ENCODE measurements around the gene ANKRD53. TPM values are rescaled to one million over a fixed set of nuclear protein-coding genes. Genes with fewer than 3 reads are reported as not detected.

Gene ANKRD53
- polyA plus RNA-seq, 1 donor from 2014 or later, result not detected

GRCh38 chr2:70987386-70987785 is 9.0 kb downstream of the ANKRD53 start:
- TF ChIP-seq CTCF (IDR thresholded peaks at IDR 0.05; ENCODE audit: poor library complexity, severe bottlenecking) (no peak), SMC3 (conservative IDR thresholded peaks at IDR 0.05; ENCODE audit: poor library complexity) (no peak), TAF1 (IDR thresholded peaks at IDR 0.05; ENCODE audit: low read depth) (no peak), REST (IDR thresholded peaks at IDR 0.05; ENCODE audit: borderline replicate concordance) (no peak), POLR2AphosphoS5 (IDR thresholded peaks at IDR 0.05) (no peak), RAD21 (conservative IDR thresholded peaks at IDR 0.05) (no peak), EP300 (conservative IDR thresholded peaks at IDR 0.05; ENCODE audit: poor library complexity, severe bottlenecking) (no peak), MXI1 (conservative IDR thresholded peaks at IDR 0.05; ENCODE audit: poor library complexity, severe bottlenecking) (no peak), EZH2 (IDR thresholded peaks at IDR 0.05; ENCODE audit: borderline replicate concordance, insufficient read depth, low read length, poor library complexity, severe bottlenecking) (no peak)
- no peak overlapping the region for H3K27ac ChIP-seq (ENCODE audit: low read length)
- no peak overlapping the region for H3K4me2 ChIP-seq (ENCODE audit: low read length)
- H4K20me1 ChIP-seq (ENCODE audit: insufficient read depth), result no peaks in the 10 kb centered on the region
- H3F3A ChIP-seq (ENCODE audit: insufficient read depth, low read length, poor library complexity, severe bottlenecking), result no peaks in the 10 kb centered on the region
- no peak overlapping the region for H2AFZ ChIP-seq (ENCODE audit: low read depth, low read length)
- H3K9me2 ChIP-seq (ENCODE audit: insufficient read depth, low read length), result no peaks in the 10 kb centered on the region
- no peaks in the 10 kb centered on the region for H3K9me3 ChIP-seq (ENCODE audit: low read length)
- no peak overlapping the region for H3K4me3 ChIP-seq (ENCODE audit: low read length)
- H3K9ac ChIP-seq (ENCODE audit: low read length), result no peak overlapping the region
- no peaks in the 10 kb centered on the region for H3K79me2 ChIP-seq (replicated peaks; ENCODE audit: insufficient read depth, low read length)
- H3K27me3 ChIP-seq (ENCODE audit: insufficient read depth, low read depth, low read length), result no peaks in the 10 kb centered on the region
- H3K36me3 ChIP-seq (ENCODE audit: insufficient read depth, low read length), result peaks cover 8% of the 10 kb centered on the region

GRCh38 chr2:70988151-70988550 is 9.7 kb downstream of the ANKRD53 start:
- TF ChIP-seq RAD21 (conservative IDR thresholded peaks at IDR 0.05) (no peak), CTCF (IDR thresholded peaks at IDR 0.05; ENCODE audit: poor library complexity, severe bottlenecking) (no peak), EP300 (conservative IDR thresholded peaks at IDR 0.05; ENCODE audit: poor library complexity, severe bottlenecking) (no peak), MXI1 (conservative IDR thresholded peaks at IDR 0.05; ENCODE audit: poor library complexity, severe bottlenecking) (no peak), SMC3 (conservative IDR thresholded peaks at IDR 0.05; ENCODE audit: poor library complexity) (no peak), POLR2AphosphoS5 (IDR thresholded peaks at IDR 0.05) (no peak), REST (IDR thresholded peaks at IDR 0.05; ENCODE audit: borderline replicate concordance) (no peak), EZH2 (IDR thresholded peaks at IDR 0.05; ENCODE audit: borderline replicate concordance, insufficient read depth, low read length, poor library complexity, severe bottlenecking) (no peak), TAF1 (IDR thresholded peaks at IDR 0.05; ENCODE audit: low read depth) (no peak)
- no peak overlapping the region for H3K9ac ChIP-seq (ENCODE audit: low read length)
- peaks cover 6% of the 10 kb centered on the region for H3K79me2 ChIP-seq (replicated peaks; ENCODE audit: insufficient read depth, low read length)
- no peaks in the 10 kb centered on the region for H3K9me2 ChIP-seq (ENCODE audit: insufficient read depth, low read length)
- H2AFZ ChIP-seq (ENCODE audit: low read depth, low read length), result no peak overlapping the region
- H3K27me3 ChIP-seq (ENCODE audit: insufficient read depth, low read depth, low read length), result no peaks in the 10 kb centered on the region
- no peak overlapping the region for H3K4me2 ChIP-seq (ENCODE audit: low read length)
- no peak overlapping the region for H3K27ac ChIP-seq (ENCODE audit: low read length)
- H3K4me3 ChIP-seq (ENCODE audit: low read length), result no peak overlapping the region
- H4K20me1 ChIP-seq (ENCODE audit: insufficient read depth), result no peaks in the 10 kb centered on the region
- no peaks in the 10 kb centered on the region for H3K9me3 ChIP-seq (ENCODE audit: low read length)
- H3K36me3 ChIP-seq (ENCODE audit: insufficient read depth, low read length), result peaks cover 8% of the 10 kb centered on the region
- no peaks in the 10 kb centered on the region for H3F3A ChIP-seq (ENCODE audit: insufficient read depth, low read length, poor library complexity, severe bottlenecking)

Data from neural cell (in vitro differentiated cells).